Activated effector memory CD4-positive, alpha-beta T cell treated with Interleukin-2 at 50 U/mL for 16 hours (primary cell): Measurements from ENCODE around the gene PSMB2.

Experiments used
- DNase-seq: peaks from one replicate; pipeline ENCODE4 v3.0.0-alpha.2; 2020

The PSMB2 gene

DNA sequence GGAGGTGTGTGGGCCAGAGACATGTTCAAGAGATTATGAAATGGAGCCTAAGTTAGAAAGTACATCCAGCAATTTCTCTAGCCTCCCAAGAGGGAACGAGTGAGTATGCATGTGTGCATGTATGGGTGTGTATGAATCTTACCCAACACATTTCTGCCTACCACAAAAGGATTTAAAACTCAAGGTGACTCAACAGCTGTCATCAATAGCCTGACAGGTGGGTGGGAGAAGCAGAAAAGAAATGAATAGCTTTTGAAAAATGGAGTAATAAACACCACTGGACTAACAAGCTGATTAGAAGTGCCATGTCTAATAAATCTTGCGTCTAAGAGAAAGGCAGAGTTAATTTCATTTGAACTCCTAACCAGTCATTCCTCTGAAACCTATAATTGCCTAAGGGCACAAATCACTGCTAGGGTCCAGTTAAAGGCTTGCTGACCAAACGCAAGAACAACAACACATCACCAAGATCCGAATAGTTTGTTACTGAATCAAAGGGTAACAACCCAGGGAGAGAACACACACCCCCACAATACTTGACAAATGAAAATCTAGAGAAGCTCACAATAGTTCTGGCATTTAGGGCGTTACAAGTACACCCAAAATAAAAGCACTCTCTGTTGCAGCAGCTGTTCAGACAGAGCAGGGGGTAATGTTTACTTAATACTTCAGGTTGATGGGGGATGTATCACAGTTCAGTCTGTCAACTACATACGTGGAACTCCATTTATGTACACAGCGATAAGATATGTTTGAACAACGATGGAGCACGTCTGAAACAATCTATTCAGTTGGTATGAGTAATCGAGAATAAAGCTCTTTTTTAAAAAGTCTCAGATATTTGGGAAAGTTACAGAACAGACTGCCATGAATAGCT is 85.5 kb downstream of the PSMB2 start:
- no peak for DNase-seq

DNA sequence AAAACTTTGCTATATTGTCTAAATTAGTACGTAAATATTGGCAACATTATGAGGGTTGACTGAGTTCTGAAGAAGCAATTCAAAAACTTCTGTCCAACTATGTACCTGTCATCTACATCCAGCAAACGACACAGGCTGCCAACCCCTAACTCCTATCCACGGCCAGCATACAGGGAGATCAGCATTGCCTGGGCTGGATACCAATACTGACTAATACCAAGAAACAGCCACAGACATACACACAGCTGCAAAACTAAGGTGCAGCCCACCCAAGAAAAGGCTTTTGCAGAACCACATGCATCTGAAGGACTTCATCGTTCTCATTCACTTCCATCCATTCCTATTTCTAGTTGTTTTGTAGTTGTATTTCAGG is 86.1 kb downstream of the PSMB2 start:
- DNase-seq, result no peak

DNA sequence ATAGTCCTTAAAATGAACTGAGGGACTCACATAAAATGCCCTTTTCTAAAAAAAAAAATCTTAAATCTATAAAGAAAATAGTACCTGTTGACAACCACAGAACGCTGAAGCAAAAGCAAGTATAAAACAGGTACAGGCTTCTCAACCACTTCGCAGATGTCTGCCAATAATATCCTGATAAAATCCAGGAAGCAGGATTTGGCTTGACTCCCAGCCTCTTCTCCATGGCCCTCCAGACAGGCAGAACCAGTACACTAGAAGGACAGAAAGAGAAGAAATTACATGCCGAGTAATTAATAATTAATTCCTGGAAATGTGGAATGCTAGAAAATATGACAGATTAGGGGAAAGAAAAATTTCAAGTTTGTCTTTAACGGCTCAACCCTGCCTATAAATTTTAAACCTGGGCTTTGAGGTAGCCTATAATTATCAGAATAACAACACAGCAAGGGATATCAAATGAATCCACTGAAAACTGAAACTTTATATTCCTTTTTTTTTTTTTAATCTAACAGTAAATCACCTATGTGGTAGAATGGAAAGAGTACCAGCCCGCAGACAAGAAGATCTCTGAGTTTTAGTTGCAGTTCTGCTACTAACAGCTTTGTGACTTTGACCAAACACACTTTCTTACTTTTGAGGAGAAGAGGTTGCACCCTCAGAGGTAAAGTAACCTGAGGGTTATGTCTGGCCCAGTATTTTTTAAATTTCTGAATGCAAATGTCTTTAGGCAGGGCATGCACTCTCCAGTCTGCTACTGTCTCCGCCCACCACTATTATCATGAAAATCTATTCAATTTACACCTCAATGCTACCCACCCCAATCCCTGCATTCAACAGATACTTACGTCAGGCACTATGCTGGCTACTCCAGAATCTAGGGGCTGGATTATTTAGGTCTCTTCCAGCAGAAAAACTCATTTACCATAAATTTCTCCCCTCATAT is 86.8 kb downstream of the PSMB2 start:
- DNase-seq, result no peak

DNA sequence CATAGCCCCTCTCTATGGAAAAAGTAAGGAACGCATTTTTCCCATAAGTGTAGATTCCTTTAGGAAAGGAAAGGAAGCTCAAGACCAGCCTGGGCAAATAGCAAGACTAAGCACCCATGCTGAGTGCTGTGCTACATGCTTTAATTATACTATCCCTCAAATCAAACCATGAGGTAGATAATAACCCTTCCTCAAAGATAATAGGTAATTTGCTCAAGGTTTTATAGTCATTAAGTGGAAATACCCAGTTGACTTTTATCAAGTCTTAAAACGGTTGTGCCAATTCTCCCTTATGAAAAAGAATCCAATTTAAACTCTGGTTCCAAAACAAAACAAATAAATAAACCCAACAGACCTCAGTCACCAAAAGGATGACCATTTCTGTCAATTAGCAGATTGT is 87.5 kb downstream of the PSMB2 start:
- no peak for DNase-seq
